Panc1 (cell line): ENCODE measurements around the gene ZNF319.

Experiments used
- CTCF ChIP-seq: fragments of 450-650 bp; IDR thresholded peaks from 2 replicates; pipeline ENCODE4 v1.5.1; 2017; ENCODE audit warnings: mild to moderate bottlenecking
- REST ChIP-seq, 2 experiments: IDR thresholded peaks; 2 replicates each; pipeline ENCODE4 v1.6.1; 2011 to 2012; ENCODE audit warnings: low read depth in 2 of 2, control low read depth in 1 of 2, low read length in 1 of 2, mild to moderate bottlenecking in 1 of 2, moderate library complexity in 1 of 2; ENCODE audit not compliant: insufficient read depth in 1 of 2

- TF ChIP-seq CTCF (no peak), REST (IDR thresholded peaks at IDR 0.05; ENCODE audit: insufficient read depth in 1 of 2, low read depth in 2 of 2, low read length in 1 of 2) (no peak)
Measured at GRCh38 chr16:58047557-58048348, 47.3 kb upstream of the ZNF319 start.
